Choroid plexus epithelial cell (primary cell): ENCODE results near the gene CHADL.

Source experiments
- DNase-seq: peaks from one replicate; pipeline ENCODE4 v3.0.0-alpha.2; 2010; ENCODE audit warnings: low read depth
- H3K4me3 ChIP-seq: 2 replicates; pipeline ENCODE4 v1.5.1; 2011; ENCODE audit warnings: low read depth, mild to moderate bottlenecking, control low read depth, low read length, moderate library complexity
- CTCF ChIP-seq: conservative IDR thresholded peaks from 2 replicates; pipeline ENCODE4 v1.5.1; 2011; ENCODE audit warnings: low read depth, mild to moderate bottlenecking, control low read depth, inconsistent platforms, low read length, moderate library complexity

The CHADL gene

GRCh38 chr22:41229730-41230400 is 10.9 kb downstream of the CHADL start:
- TF ChIP-seq CTCF, result no peak
- no peak for DNase-seq
- H3K4me3 ChIP-seq, result no peak overlapping the region

GRCh38 chr22:41229215-41229614 is 11.5 kb downstream of the CHADL start:
- DNase-seq, result no peak
- TF ChIP-seq CTCF, result no peak

GRCh38 chr22:41226723-41227655 is 13.7 kb downstream of the CHADL start:
- TF ChIP-seq CTCF, result no peak
- no peak for DNase-seq

More at GRCh38 chr22:41229215-41229614, 11.5 kb downstream of the CHADL start:
- no peak overlapping the region for H3K4me3 ChIP-seq

GRCh38 chr22:41223535-41223934 is 17.2 kb downstream of the CHADL start:
- no peak overlapping the region for H3K4me3 ChIP-seq
- no peak for DNase-seq
- TF ChIP-seq CTCF, result no peak

More at GRCh38 chr22:41226723-41227655, 13.7 kb downstream of the CHADL start:
- H3K4me3 ChIP-seq, result no peak overlapping the region

- TF ChIP-seq CTCF, result no peak
- no peak for DNase-seq
- H3K4me3 ChIP-seq, result no peak overlapping the region
Measured at GRCh38 chr22:41222846-41223507, 17.8 kb downstream of the CHADL start.

GRCh38 chr22:41217553-41218157 is 23.1 kb downstream of the CHADL start:
- DNase-seq, result peak; percentile 93
- TF ChIP-seq CTCF, result peak; percentile 10
- H3K4me3 ChIP-seq, result peak overlapping the region; percentile 39
